ENCODE results near the gene RNLS. TPM values are rescaled to one million over a fixed set of nuclear protein-coding genes. Genes with fewer than 3 reads are reported as not detected.

Gene RNLS
- total RNA-seq, 1 experiment from 2014 or later, result 8.1 TPM

GRCh38 chr10:88270871-88271713 lies 312.0 kb downstream of the RNLS start:
- TF ChIP-seq, protein P1, sequence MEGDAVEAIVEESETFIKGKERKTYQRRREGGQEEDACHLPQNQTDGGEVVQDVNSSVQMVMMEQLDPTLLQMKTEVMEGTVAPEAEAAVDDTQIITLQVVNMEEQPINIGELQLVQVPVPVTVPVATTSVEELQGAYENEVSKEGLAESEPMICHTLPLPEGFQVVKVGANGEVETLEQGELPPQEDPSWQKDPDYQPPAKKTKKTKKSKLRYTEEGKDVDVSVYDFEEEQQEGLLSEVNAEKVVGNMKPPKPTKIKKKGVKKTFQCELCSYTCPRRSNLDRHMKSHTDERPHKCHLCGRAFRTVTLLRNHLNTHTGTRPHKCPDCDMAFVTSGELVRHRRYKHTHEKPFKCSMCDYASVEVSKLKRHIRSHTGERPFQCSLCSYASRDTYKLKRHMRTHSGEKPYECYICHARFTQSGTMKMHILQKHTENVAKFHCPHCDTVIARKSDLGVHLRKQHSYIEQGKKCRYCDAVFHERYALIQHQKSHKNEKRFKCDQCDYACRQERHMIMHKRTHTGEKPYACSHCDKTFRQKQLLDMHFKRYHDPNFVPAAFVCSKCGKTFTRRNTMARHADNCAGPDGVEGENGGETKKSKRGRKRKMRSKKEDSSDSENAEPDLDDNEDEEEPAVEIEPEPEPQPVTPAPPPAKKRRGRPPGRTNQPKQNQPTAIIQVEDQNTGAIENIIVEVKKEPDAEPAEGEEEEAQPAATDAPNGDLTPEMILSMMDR (conservative IDR thresholded peaks at IDR 0.05; ENCODE audit: low read depth, low read length), result no peak
- TF ChIP-seq EZH2 (IDR thresholded peaks at IDR 0.05; ENCODE audit: borderline replicate concordance, low read depth, low read length, poor library complexity, severe bottlenecking), result no peak
- Histone ChIP-seq H3K4me1 (ENCODE audit: insufficient read depth, low read length, poor library complexity, severe bottlenecking) (no peaks in the 10 kb centered on the region), H3K4me3 (ENCODE audit: low read depth, low read length, poor library complexity, severe bottlenecking) (no peak overlapping the region), H3K27me3 (replicated peaks; ENCODE audit: insufficient read depth, low read depth, low read length, poor library complexity) (no peaks in the 10 kb centered on the region), H3K27ac (ENCODE audit: low read depth, low read length, poor library complexity, severe bottlenecking) (no peak overlapping the region), H3K36me3 (ENCODE audit: insufficient read depth, low read length, poor library complexity, severe bottlenecking) (no peaks in the 10 kb centered on the region), H3K9me3 (ENCODE audit: low read depth, low read length, poor library complexity, severe bottlenecking) (no peaks in the 10 kb centered on the region)
- intact Hi-C loops (cut with micrococcal nuclease; ENCODE audit: unreplicated experiment), result no loop called here
- CTCF ChIA-PET, result no interaction called here
- no TSS peak for BruUV-seq (replicated peaks)
- DNase-seq (ENCODE audit: low spot score), result no peak
- POLR2A ChIA-PET (ENCODE audit: low non-redundant PET), result no interaction called here

DNA sequence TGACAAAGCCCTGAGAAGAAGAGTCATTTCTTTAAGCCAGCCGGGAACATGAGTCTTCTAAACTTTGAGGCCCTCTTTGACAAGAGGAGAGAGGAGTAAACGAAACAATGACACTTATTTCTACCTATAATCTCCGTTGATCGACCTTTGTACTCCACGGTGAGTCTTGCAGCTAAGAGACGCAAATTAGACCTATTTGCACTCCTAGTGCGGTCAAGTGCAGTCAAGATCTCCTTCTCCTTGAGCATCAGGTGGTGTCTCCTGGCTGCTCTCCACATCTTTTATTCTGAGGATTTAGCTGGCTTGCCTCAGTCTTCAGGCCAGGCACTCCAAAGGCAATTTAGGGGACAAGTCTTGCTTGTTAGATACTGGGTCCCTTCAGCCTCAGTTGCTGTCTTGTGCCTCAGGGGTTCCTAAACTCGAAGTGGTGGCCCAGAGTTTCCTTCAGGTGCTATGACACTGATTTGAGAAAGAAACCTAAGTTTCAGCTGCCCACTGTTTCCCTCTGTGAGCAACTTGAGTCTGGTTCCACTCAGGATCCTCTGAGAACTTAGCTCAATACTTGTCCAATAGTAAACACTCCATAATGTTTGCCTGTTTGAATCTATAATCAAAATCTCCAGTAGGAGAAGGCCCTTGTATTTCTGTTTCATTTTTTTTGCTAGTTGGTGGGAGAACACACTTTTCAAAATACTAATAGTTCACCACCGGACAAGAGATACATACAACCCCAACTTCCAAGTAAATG lies 312.9 kb downstream of the RNLS start:
- no TSS peak for BruUV-seq (replicated peaks)
- H3K36me3 ChIP-seq (ENCODE audit: insufficient read depth, low read length, poor library complexity, severe bottlenecking), result no peaks in the 10 kb centered on the region
- ChIA-PET POLR2A (ENCODE audit: low non-redundant PET) (no interaction called here), CTCF (no interaction called here)
- intact Hi-C loops (cut with micrococcal nuclease; ENCODE audit: unreplicated experiment), result no loop called here
- H3K27ac ChIP-seq (ENCODE audit: low read depth, low read length, poor library complexity, severe bottlenecking), result no peak overlapping the region
- TF ChIP-seq EZH2 (IDR thresholded peaks at IDR 0.05; ENCODE audit: borderline replicate concordance, low read depth, low read length, poor library complexity, severe bottlenecking), result no peak
- TF ChIP-seq, protein P1 (conservative IDR thresholded peaks at IDR 0.05; ENCODE audit: low read depth, low read length), result no peak
- no peaks in the 10 kb centered on the region for H3K27me3 ChIP-seq (replicated peaks; ENCODE audit: insufficient read depth, low read depth, low read length, poor library complexity)
- no peaks in the 10 kb centered on the region for H3K9me3 ChIP-seq (ENCODE audit: low read depth, low read length, poor library complexity, severe bottlenecking)
- H3K4me3 ChIP-seq (ENCODE audit: low read depth, low read length, poor library complexity, severe bottlenecking), result no peak overlapping the region
- DNase-seq (ENCODE audit: low spot score), result no peak
- no peaks in the 10 kb centered on the region for H3K4me1 ChIP-seq (ENCODE audit: insufficient read depth, low read length, poor library complexity, severe bottlenecking)

GRCh38 chr10:88262591-88263234 lies 320.4 kb downstream of the RNLS start:
- intact Hi-C loops (cut with micrococcal nuclease; ENCODE audit: unreplicated experiment), result no loop called here
- H3K9me3 ChIP-seq (ENCODE audit: low read depth, low read length, poor library complexity, severe bottlenecking), result no peaks in the 10 kb centered on the region
- ChIA-PET CTCF (no interaction called here), POLR2A (ENCODE audit: low non-redundant PET) (no interaction called here)
- H3K4me1 ChIP-seq (ENCODE audit: insufficient read depth, low read length, poor library complexity, severe bottlenecking), result no peaks in the 10 kb centered on the region
- no peak overlapping the region for H3K27ac ChIP-seq (ENCODE audit: low read depth, low read length, poor library complexity, severe bottlenecking)
- DNase-seq (ENCODE audit: low spot score), result no peak
- BruUV-seq (replicated peaks), result no TSS peak
- no peaks in the 10 kb centered on the region for H3K27me3 ChIP-seq (replicated peaks; ENCODE audit: insufficient read depth, low read depth, low read length, poor library complexity)
- no peaks in the 10 kb centered on the region for H3K36me3 ChIP-seq (ENCODE audit: insufficient read depth, low read length, poor library complexity, severe bottlenecking)
- H3K4me3 ChIP-seq (ENCODE audit: low read depth, low read length, poor library complexity, severe bottlenecking), result no peak overlapping the region
- TF ChIP-seq, protein P1 (conservative IDR thresholded peaks at IDR 0.05; ENCODE audit: low read depth, low read length), result no peak
- no peak for TF ChIP-seq EZH2 (IDR thresholded peaks at IDR 0.05; ENCODE audit: borderline replicate concordance, low read depth, low read length, poor library complexity, severe bottlenecking)

Data from A673 (cell line).